ENCODE results near the gene ABCC9. TPM values are rescaled to one million over a fixed set of nuclear protein-coding genes. Genes with fewer than 3 reads are reported as not detected.

Gene ABCC9
- total RNA-seq, 1 experiment from 2014 or later: not detected

DNA sequence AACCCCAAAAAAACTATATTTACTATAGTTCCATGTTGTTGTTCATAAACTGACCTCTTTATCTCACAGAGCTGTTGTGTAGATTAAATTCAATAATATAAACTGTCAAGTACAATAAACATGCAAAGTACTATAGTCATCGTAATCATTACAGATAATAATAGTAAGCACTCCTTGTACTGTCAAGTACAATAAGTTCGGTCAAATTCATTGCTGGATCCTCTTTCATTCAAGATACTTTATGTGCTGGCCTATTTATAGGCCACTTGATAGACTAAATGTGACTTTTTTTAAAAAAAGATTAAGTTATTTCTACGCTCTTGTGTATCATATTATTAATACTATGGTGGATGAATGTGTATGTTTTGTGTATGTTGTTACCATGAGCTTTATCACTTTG is 127.5 kb downstream of the ABCC9 start:
- Histone ChIP-seq H2AK5ac (ENCODE audit: insufficient read length, low read length) (no peak overlapping the region), H3K18ac (ENCODE audit: insufficient read length, low read depth, low read length) (no peak overlapping the region), H3K23me2 (ENCODE audit: insufficient read length, low read depth, low read length, poor library complexity, severe bottlenecking) (no peaks in the 10 kb centered on the region), H2BK120ac (ENCODE audit: low read depth, low read length, poor library complexity, severe bottlenecking) (no peak overlapping the region), H4K5ac (ENCODE audit: insufficient read length, low read depth, low read length) (no peak overlapping the region), H2AFZ (ENCODE audit: low read length) (no peak overlapping the region), H3K27ac (ENCODE audit: insufficient read length, low read depth, low read length) (no peak overlapping the region), H4K91ac (ENCODE audit: insufficient read length, low read depth, low read length) (no peak overlapping the region), H3K79me2 (ENCODE audit: insufficient read depth, low read length) (no peaks in the 10 kb centered on the region), H3K14ac (ENCODE audit: insufficient read depth, low read length) (no peak overlapping the region), H3K9me3 (ENCODE audit: control insufficient read depth, low read depth, low read length) (no peaks in the 10 kb centered on the region), H3K79me1 (ENCODE audit: insufficient read depth, low read depth, low read length, poor library complexity, severe bottlenecking) (no peaks in the 10 kb centered on the region), H3K27me3 (ENCODE audit: insufficient read depth, low read length) (no peaks in the 10 kb centered on the region), H2BK5ac (ENCODE audit: insufficient read length, low read length) (no peak overlapping the region), H2BK20ac (ENCODE audit: low read depth, low read length, poor library complexity, severe bottlenecking) (no peak overlapping the region), H3K4ac (ENCODE audit: low read depth, low read length) (no peak overlapping the region), H3T11ph (ENCODE audit: low read length) (no peak overlapping the region), H3K4me2 (ENCODE audit: insufficient read depth, insufficient read length, low read length) (no peak overlapping the region), H3K23ac (ENCODE audit: insufficient read length, low read depth, low read length) (no peak overlapping the region), H3K56ac (ENCODE audit: insufficient read length, low read depth, low read length) (no peak overlapping the region), H3K9ac (ENCODE audit: extremely low read depth, insufficient read length, low read length) (no peak overlapping the region), H2BK15ac (ENCODE audit: low read depth, low read length) (no peak overlapping the region), H3K4me1 (ENCODE audit: insufficient read depth, low read length) (no peaks in the 10 kb centered on the region), H2BK12ac (ENCODE audit: insufficient read length, low read depth, low read length) (no peak overlapping the region), H4K20me1 (ENCODE audit: control insufficient read depth, insufficient read depth, insufficient read length) (no peaks in the 10 kb centered on the region), H4K8ac (replicated peaks; ENCODE audit: insufficient read length, low read depth, low read length) (no peak overlapping the region)
- no peaks in the 10 kb centered on the region for H3K27me3 Mint-ChIP-seq (ENCODE audit: low read depth)
- no peak overlapping the region for H3K4me3 Mint-ChIP-seq
- WGBS (ENCODE audit: extremely low coverage, insufficient read length, low lambda C conversion rate): no CpG with 5 or more reads among the region's 3 CpGs
- H3K27ac Mint-ChIP-seq: no peak overlapping the region
- no peaks in the 10 kb centered on the region for H3K36me3 Mint-ChIP-seq (ENCODE audit: insufficient read depth in 1 of 3, low read depth in 3 of 3)
- no peak for DNase-seq
- no peaks in the 10 kb centered on the region; a peak in 1 of 5 replicates for H3K9me3 Mint-ChIP-seq
- H3K4me1 Mint-ChIP-seq: no peaks in the 10 kb centered on the region
- TF ChIP-seq, protein P1, sequence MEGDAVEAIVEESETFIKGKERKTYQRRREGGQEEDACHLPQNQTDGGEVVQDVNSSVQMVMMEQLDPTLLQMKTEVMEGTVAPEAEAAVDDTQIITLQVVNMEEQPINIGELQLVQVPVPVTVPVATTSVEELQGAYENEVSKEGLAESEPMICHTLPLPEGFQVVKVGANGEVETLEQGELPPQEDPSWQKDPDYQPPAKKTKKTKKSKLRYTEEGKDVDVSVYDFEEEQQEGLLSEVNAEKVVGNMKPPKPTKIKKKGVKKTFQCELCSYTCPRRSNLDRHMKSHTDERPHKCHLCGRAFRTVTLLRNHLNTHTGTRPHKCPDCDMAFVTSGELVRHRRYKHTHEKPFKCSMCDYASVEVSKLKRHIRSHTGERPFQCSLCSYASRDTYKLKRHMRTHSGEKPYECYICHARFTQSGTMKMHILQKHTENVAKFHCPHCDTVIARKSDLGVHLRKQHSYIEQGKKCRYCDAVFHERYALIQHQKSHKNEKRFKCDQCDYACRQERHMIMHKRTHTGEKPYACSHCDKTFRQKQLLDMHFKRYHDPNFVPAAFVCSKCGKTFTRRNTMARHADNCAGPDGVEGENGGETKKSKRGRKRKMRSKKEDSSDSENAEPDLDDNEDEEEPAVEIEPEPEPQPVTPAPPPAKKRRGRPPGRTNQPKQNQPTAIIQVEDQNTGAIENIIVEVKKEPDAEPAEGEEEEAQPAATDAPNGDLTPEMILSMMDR (conservative IDR thresholded peaks at IDR 0.05): no peak

All from H9 (cell line).